SK-N-SH treated with all-trans-retinoic acid at 6 μM for 48 hours (cell line): ENCODE data around the gene DYNC1H1.

Experiments
- ATAC-seq: fragments of 200-7000 bp; cut with Tn5 transposase; 3 replicates; pipeline ENCODE4 v1.9.1; 2020; ENCODE audit warnings: mild to moderate bottlenecking, moderate library complexity
- ARNTL ChIP-seq: fragments of 450-650 bp; formaldehyde crosslinking; IDR thresholded peaks from 2 replicates; pipeline ENCODE4 v1.5.0; 2020; ENCODE audit warnings: low read depth, mild to moderate bottlenecking, moderate library complexity, borderline replicate concordance
- CSDC2 ChIP-seq: fragments of 250-450 bp; sonication (Bioruptor Pico); IDR thresholded peaks from 2 replicates; pipeline ENCODE4 v1.5.0; 2020; ENCODE audit warnings: mild to moderate bottlenecking, moderate library complexity
- CSRNP3 ChIP-seq: fragments of 250-450 bp; sonication (Bioruptor Pico); IDR thresholded peaks from 2 replicates; pipeline ENCODE4 v1.5.1; 2021; ENCODE audit warnings: mild to moderate bottlenecking, moderate library complexity
- ESRRG ChIP-seq: fragments of 250-450 bp; sonication (Bioruptor Pico); IDR thresholded peaks from 2 replicates; pipeline ENCODE4 v1.6.1; 2021; ENCODE audit warnings: mild to moderate bottlenecking
- GLIS3 ChIP-seq: fragments of 250-450 bp; sonication (Bioruptor Pico); IDR thresholded peaks from 2 replicates; pipeline ENCODE4 v1.5.0; 2020; ENCODE audit warnings: mild to moderate bottlenecking, moderate library complexity
- ISL1 ChIP-seq: fragments of 250-450 bp; sonication (Bioruptor Pico); IDR thresholded peaks from 2 replicates; pipeline ENCODE4 v2.1.2; 2022; ENCODE audit warnings: mild to moderate bottlenecking, moderate library complexity
- PATZ1 ChIP-seq: fragments of 250-450 bp; sonication (Bioruptor Pico); IDR thresholded peaks from 2 replicates; pipeline ENCODE4 v1.8.0; 2020; ENCODE audit warnings: mild to moderate bottlenecking, moderate library complexity, borderline replicate concordance
- POU6F1 ChIP-seq: fragments of 250-450 bp; sonication (Bioruptor Pico); IDR thresholded peaks from 2 replicates; pipeline ENCODE4 v1.8.0; 2021; ENCODE audit warnings: low read depth, mild to moderate bottlenecking, moderate library complexity, borderline replicate concordance
- RARB ChIP-seq: fragments of 250-450 bp; sonication (Bioruptor Pico); IDR thresholded peaks from 2 replicates; pipeline ENCODE4 v1.8.0; 2021; ENCODE audit warnings: mild to moderate bottlenecking, moderate library complexity
- SNAI2 ChIP-seq: fragments of 250-450 bp; sonication (Bioruptor Pico); IDR thresholded peaks from 2 replicates; pipeline ENCODE4 v1.5.0; 2020; ENCODE audit warnings: mild to moderate bottlenecking, moderate library complexity
- TCF4 ChIP-seq: fragments of 250-450 bp; sonication (Bioruptor Pico); IDR thresholded peaks from 2 replicates; pipeline ENCODE4 v1.8.0; 2021; ENCODE audit warnings: mild to moderate bottlenecking, moderate library complexity, borderline replicate concordance
- TOX ChIP-seq: fragments of 250-450 bp; sonication (Bioruptor Pico); IDR thresholded peaks from 2 replicates; pipeline ENCODE4 v1.8.0; 2021; ENCODE audit warnings: mild to moderate bottlenecking, moderate library complexity, borderline replicate concordance
- TSHZ2 ChIP-seq: fragments of 250-450 bp; sonication (Bioruptor Pico); IDR thresholded peaks from 2 replicates; pipeline ENCODE4 v1.5.0; 2020; ENCODE audit warnings: mild to moderate bottlenecking, moderate library complexity
- ZC3H10 ChIP-seq: fragments of 250-450 bp; sonication (Bioruptor Pico); IDR thresholded peaks from 2 replicates; pipeline ENCODE4 v1.5.1; 2021; ENCODE audit warnings: mild to moderate bottlenecking, moderate library complexity
- ZFP3 ChIP-seq: fragments of 250-450 bp; sonication (Bioruptor Pico); IDR thresholded peaks from 2 replicates; pipeline ENCODE4 v1.5.0; 2020; ENCODE audit warnings: mild to moderate bottlenecking, moderate library complexity
- ZFP30 ChIP-seq: fragments of 450-650 bp; formaldehyde crosslinking; IDR thresholded peaks from 2 replicates; pipeline ENCODE4 v1.5.0; 2022; ENCODE audit warnings: mild to moderate bottlenecking, moderate library complexity
- ZNF565 ChIP-seq: fragments of 450-650 bp; formaldehyde crosslinking; conservative IDR thresholded peaks from 2 replicates; pipeline ENCODE4 v1.5.0; 2020; ENCODE audit warnings: low read depth, mild to moderate bottlenecking, moderate library complexity
- ZNF70 ChIP-seq: fragments of 450-650 bp; formaldehyde crosslinking; IDR thresholded peaks from 2 replicates; pipeline ENCODE4 v1.5.0; 2020; ENCODE audit warnings: mild to moderate bottlenecking, moderate library complexity
- ZNF8 ChIP-seq: fragments of 450-650 bp; formaldehyde crosslinking; IDR thresholded peaks from 2 replicates; pipeline ENCODE4 v1.5.0; 2020; ENCODE audit warnings: mild to moderate bottlenecking, moderate library complexity
- TF ChIP-seq, protein P1 (sequence below): fragments of 250-450 bp; sonication (Bioruptor Pico); IDR thresholded peaks from 2 replicates; pipeline ENCODE4 v1.5.1; 2020; ENCODE audit warnings: low read depth, mild to moderate bottlenecking, moderate library complexity

DYNC1H1 gene

DNA sequence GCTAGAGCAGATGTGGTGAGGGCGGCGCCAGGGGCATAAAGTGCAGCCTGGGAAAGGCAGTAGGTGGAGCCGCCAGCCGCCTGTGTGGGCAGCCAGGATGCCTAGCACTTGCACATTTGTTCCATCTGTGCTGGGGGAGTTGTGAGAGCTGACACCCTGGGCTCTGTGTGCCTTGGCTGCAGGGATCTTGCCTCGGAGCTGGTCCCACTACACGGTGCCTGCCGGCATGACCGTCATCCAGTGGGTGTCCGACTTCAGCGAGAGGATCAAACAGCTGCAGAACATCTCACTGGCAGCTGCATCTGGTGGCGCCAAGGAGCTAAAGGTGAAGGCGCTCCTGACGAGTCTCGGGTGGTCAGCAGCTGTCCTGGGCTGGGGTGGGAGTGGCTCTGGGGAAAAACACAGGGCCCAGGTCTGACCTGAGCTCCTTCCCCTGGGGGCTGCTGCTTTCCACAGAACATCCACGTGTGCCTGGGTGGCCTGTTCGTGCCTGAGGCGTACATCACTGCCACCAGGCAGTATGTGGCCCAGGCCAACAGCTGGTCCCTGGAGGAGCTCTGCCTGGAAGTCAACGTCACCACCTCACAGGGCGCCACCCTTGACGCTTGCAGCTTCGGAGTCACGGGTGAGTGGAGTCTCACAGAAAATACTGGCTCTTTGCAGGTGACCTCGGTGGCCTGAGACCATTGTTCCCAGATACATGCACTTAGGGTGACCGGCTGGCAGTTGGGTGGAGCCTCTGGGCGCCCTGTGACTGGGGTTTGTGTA is 85.1 kb downstream of the DYNC1H1 start:
- ATAC-seq: no peak
- TF ChIP-seq TCF4: no peak
- TF ChIP-seq CSDC2: no peak
- TF ChIP-seq ESRRG (CRISPR knock-in tag): no peak
- TF ChIP-seq, protein P1, sequence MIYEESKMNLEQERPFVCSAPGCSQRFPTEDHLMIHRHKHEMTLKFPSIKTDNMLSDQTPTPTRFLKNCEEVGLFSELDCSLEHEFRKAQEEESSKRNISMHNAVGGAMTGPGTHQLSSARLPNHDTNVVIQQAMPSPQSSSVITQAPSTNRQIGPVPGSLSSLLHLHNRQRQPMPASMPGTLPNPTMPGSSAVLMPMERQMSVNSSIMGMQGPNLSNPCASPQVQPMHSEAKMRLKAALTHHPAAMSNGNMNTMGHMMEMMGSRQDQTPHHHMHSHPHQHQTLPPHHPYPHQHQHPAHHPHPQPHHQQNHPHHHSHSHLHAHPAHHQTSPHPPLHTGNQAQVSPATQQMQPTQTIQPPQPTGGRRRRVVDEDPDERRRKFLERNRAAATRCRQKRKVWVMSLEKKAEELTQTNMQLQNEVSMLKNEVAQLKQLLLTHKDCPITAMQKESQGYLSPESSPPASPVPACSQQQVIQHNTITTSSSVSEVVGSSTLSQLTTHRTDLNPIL (CRISPR knock-in tag): no peak
- no peak for TF ChIP-seq TOX (CRISPR knock-in tag)

DNA sequence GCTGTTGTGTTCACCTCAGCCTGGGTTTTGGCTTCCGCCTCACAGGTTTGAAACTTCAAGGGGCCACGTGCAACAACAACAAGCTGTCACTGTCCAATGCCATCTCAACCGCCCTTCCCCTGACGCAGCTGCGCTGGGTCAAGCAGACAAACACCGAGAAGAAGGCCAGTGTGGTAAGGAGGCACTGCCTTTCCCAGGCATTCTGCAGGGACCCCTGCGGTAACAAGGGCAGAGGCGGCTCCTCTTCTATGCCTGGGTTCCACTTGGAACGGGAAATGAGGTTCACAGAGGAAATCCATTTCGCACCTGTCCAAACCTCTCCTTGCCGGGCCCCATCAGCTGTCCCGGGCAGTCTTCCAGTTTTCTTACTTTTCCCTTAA is 85.6 kb downstream of the DYNC1H1 start:
- no peak for TF ChIP-seq ZNF8 (CRISPR knock-in tag)
- TF ChIP-seq CSRNP3: no peak
- no peak for TF ChIP-seq ZNF70 (CRISPR knock-in tag)
- TF ChIP-seq GLIS3 (CRISPR knock-in tag): no peak
- ATAC-seq: no peak

- no peak for TF ChIP-seq ZNF70 (CRISPR knock-in tag)
- no peak for TF ChIP-seq SNAI2
- TF ChIP-seq ZFP3 (CRISPR knock-in tag): no peak
- TF ChIP-seq POU6F1: no peak
- TF ChIP-seq TSHZ2 (CRISPR knock-in tag): no peak
- TF ChIP-seq PATZ1 (CRISPR knock-in tag): no peak
- no peak for TF ChIP-seq GLIS3 (CRISPR knock-in tag)
- no peak for TF ChIP-seq RARB (CRISPR knock-in tag)
- no peak for TF ChIP-seq ZNF565 (CRISPR knock-in tag)
- no peak for TF ChIP-seq ISL1 (CRISPR knock-in tag)
- TF ChIP-seq ARNTL (CRISPR knock-in tag): no peak
- no peak for TF ChIP-seq ZFP30 (CRISPR knock-in tag)
- TF ChIP-seq CSDC2: no peak
- no peak for TF ChIP-seq ESRRG (CRISPR knock-in tag)
- no peak for TF ChIP-seq TOX (CRISPR knock-in tag)
- no peak for TF ChIP-seq ZC3H10 (CRISPR knock-in tag)
- TF ChIP-seq CSRNP3: no peak
- no peak for TF ChIP-seq ZNF8 (CRISPR knock-in tag)
- no peak for TF ChIP-seq TCF4
- no peak for ATAC-seq
Measured at GRCh38 chr14:102050625-102051024, 86.3 kb downstream of the DYNC1H1 start.
